Inflammatory macrophage (primary cell): ENCODE data around the gene ELP5.

ENCODE experiments used
- DNase-seq, 2 donors: peaks; one replicate each; pipeline ENCODE4 v3.0.0-alpha.2; 2020 to 2022
- total RNA-seq, 18 experiments: gene quantifications; one replicate each; lab custom pipeline; 2026; ENCODE audit warnings: mixed read lengths in 6 of 18, inconsistent platforms in 2 of 18; lab: John Stamatoyannopoulos, UW

ELP5 gene
- total RNA-seq: 8.7 to 28.4 (median 19.2) reads per million in 18 experiments

- DNase-seq: peak; percentile 91 to 93
These were observed at the start of gene ELP5 for GRCh38 chr17:7252176-7253043. Gene ELP5, plus strand, starts transcription at chr17:7252215. Its CDS starts 336 bp downstream, at chr17:7252551.

GRCh38 chr17:7203391-7203790, 48.6 kb upstream of the ELP5 start:
- DNase-seq: no peak

GRCh38 chr17:7204336-7204735, 47.7 kb upstream of the ELP5 start:
- no peak for DNase-seq

GRCh38 chr17:7204828-7205461, 47.1 kb upstream of the ELP5 start:
- peak; percentile 49 to 52 for DNase-seq

GRCh38 chr17:7205561-7205960, 46.5 kb upstream of the ELP5 start:
- no peak for DNase-seq

GRCh38 chr17:7207120-7208001, 44.7 kb upstream of the ELP5 start:
- DNase-seq: no peak

GRCh38 chr17:7208027-7208571, 43.9 kb upstream of the ELP5 start:
- no peak for DNase-seq

GRCh38 chr17:7208754-7209460, 43.1 kb upstream of the ELP5 start:
- DNase-seq: no peak

- no peak for DNase-seq
These were observed 40.3 kb upstream of the ELP5 start for GRCh38 chr17:7211491-7212273.

- DNase-seq: peak; percentile 57 to 59
These were observed 38.1 kb upstream of the ELP5 start for GRCh38 chr17:7213895-7214299.

GRCh38 chr17:7214300-7215135, 37.5 kb upstream of the ELP5 start:
- peak; percentile 94 to 95 for DNase-seq

GRCh38 chr17:7215136-7215638, 36.8 kb upstream of the ELP5 start:
- DNase-seq: no peak

- DNase-seq: no peak
These were observed 36.3 kb upstream of the ELP5 start for GRCh38 chr17:7215652-7216180.

GRCh38 chr17:7216242-7217112, 35.5 kb upstream of the ELP5 start:
- DNase-seq: no peak

- DNase-seq: peak; percentile 40 to 47
These were observed 34.7 kb upstream of the ELP5 start for GRCh38 chr17:7217113-7217987.

GRCh38 chr17:7218166-7218565, 33.8 kb upstream of the ELP5 start:
- no peak for DNase-seq

GRCh38 chr17:7218758-7219157, 33.3 kb upstream of the ELP5 start:
- no peak for DNase-seq
